Nephron progenitor cell (in vitro differentiated cells): ENCODE measurements around the gene TRIM47.

ENCODE experiments used
- DNase-seq: peaks from one replicate; pipeline ENCODE4 v3.0.0; 2021
- H3K27ac Mint-ChIP-seq: 2 replicates; pipeline ENCODE4 v1.8.0; 2021; ENCODE audit warnings: mild to moderate bottlenecking, moderate library complexity, mixed read lengths
- H3K27me3 Mint-ChIP-seq: 2 replicates; pipeline ENCODE4 v1.8.0; 2021; ENCODE audit warnings: mild to moderate bottlenecking, low read depth, mixed read lengths; ENCODE audit not compliant: poor library complexity
- H3K36me3 Mint-ChIP-seq: 2 replicates; pipeline ENCODE4 v1.8.0; 2021; ENCODE audit warnings: low read depth, mixed read lengths
- H3K4me1 Mint-ChIP-seq: 2 replicates; pipeline ENCODE4 v1.8.0; 2021; ENCODE audit warnings: mixed read lengths
- H3K4me3 Mint-ChIP-seq: 2 replicates; pipeline ENCODE4 v1.8.0; 2021; ENCODE audit warnings: mild to moderate bottlenecking, moderate library complexity, mixed read lengths
- H3K9me3 Mint-ChIP-seq: 2 replicates; pipeline ENCODE4 v1.8.0; 2021; ENCODE audit warnings: mild to moderate bottlenecking, moderate library complexity, mixed read lengths
- CTCF ChIP-seq: fragments of 200-600 bp; sonication (generic); IDR thresholded peaks from 2 replicates; pipeline ENCODE4 v1.5.0; 2021; ENCODE audit warnings: antibody characterized with exemption

TRIM47 gene

GRCh38 chr17:75832652-75833400, 45.6 kb downstream of the TRIM47 start:
- no peak for TF ChIP-seq CTCF
- Mint-ChIP-seq H3K27me3 (no peaks in the 10 kb centered on the region), H3K4me3 (peak overlapping the region; percentile 55), H3K36me3 (no peaks in the 10 kb centered on the region), H3K9me3 (no peaks in the 10 kb centered on the region), H3K27ac (peak overlapping the region; percentile 8), H3K4me1 (peaks cover 39% of the 10 kb centered on the region)
- DNase-seq: no peak

GRCh38 chr17:75832164-75832651, 46.2 kb downstream of the TRIM47 start:
- no peak overlapping the region for H3K27ac Mint-ChIP-seq

GRCh38 chr17:75831032-75831571, 47.3 kb downstream of the TRIM47 start:
- Mint-ChIP-seq H3K4me1 (peaks cover 38% of the 10 kb centered on the region), H3K27me3 (no peaks in the 10 kb centered on the region)
- DNase-seq: no peak

More at GRCh38 chr17:75832164-75832651, 46.2 kb downstream of the TRIM47 start:
- Mint-ChIP-seq H3K4me1 (peaks cover 40% of the 10 kb centered on the region), H3K27me3 (no peaks in the 10 kb centered on the region), H3K9me3 (no peaks in the 10 kb centered on the region), H3K36me3 (no peaks in the 10 kb centered on the region), H3K4me3 (peak overlapping the region; percentile 55)
- TF ChIP-seq CTCF: no peak
- DNase-seq: no peak

GRCh38 chr17:75830164-75831031, 48.0 kb downstream of the TRIM47 start:
- H3K4me3 Mint-ChIP-seq: no peak overlapping the region
- TF ChIP-seq CTCF: peak; percentile 53

More at GRCh38 chr17:75831032-75831571, 47.3 kb downstream of the TRIM47 start:
- TF ChIP-seq CTCF: no peak
- Mint-ChIP-seq H3K27ac (no peak overlapping the region), H3K4me3 (no peak overlapping the region), H3K9me3 (no peaks in the 10 kb centered on the region), H3K36me3 (no peaks in the 10 kb centered on the region)

GRCh38 chr17:75829747-75830146, 48.6 kb downstream of the TRIM47 start:
- Mint-ChIP-seq H3K36me3 (no peaks in the 10 kb centered on the region), H3K9me3 (no peaks in the 10 kb centered on the region), H3K27ac (no peak overlapping the region), H3K4me3 (no peak overlapping the region), H3K27me3 (no peaks in the 10 kb centered on the region), H3K4me1 (peaks cover 38% of the 10 kb centered on the region)
- no peak for TF ChIP-seq CTCF
- no peak for DNase-seq

More at GRCh38 chr17:75830164-75831031, 48.0 kb downstream of the TRIM47 start:
- Mint-ChIP-seq H3K27ac (no peak overlapping the region), H3K36me3 (no peaks in the 10 kb centered on the region), H3K4me1 (peaks cover 38% of the 10 kb centered on the region), H3K27me3 (no peaks in the 10 kb centered on the region), H3K9me3 (no peaks in the 10 kb centered on the region)
- DNase-seq: peak; percentile 66
